Breast epithelium (tissue), 3 donors: ENCODE results near the gene KCNK3.

Experiments
- POLR2A ChIP-seq: fragments of 450-650 bp; IDR thresholded peaks from one replicate; pipeline ENCODE4 v1.6.1; 2016; ENCODE audit warnings: antibody characterized with exemption, mild to moderate bottlenecking, moderate library complexity
- POLR2AphosphoS5 ChIP-seq, 3 donors: sonication (generic); formaldehyde crosslinking; IDR thresholded peaks; one replicate each; pipeline ENCODE4 v1.6.1; 2017; ENCODE audit warnings: antibody characterized with exemption in 3 of 3
- TF ChIP-seq, protein P1 (sequence below), 3 donors: fragments of 450-650 bp; IDR thresholded peaks; one replicate each; pipeline ENCODE4 v1.5.1; 2016 to 2017; ENCODE audit warnings: antibody characterized with exemption in 3 of 3, mild to moderate bottlenecking in 3 of 3, moderate library complexity in 3 of 3

DNA sequence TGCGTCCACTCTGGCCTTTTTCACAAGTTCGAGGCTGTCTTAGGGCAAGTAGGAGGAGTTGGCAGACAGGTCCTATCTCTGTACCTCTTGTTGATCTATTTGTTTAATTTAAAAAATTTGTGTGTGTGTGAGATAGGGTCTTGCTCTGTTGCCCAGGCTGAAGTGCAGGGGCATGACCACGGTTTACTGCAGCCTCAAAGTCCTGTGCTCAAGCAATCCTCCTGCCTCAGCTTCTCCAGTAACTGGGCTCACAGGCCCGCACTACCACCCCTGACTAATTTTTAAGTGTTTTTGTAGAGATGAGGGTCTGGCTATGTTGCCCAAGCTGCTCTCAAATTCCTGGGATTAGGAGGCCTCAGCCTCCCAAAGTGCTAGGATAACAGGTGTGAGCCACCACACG is 67.3 kb downstream of the KCNK3 start:
- TF ChIP-seq POLR2AphosphoS5 (IDR thresholded peaks at IDR 0.05) (no peak), POLR2A (no peak)
- TF ChIP-seq, protein P1, sequence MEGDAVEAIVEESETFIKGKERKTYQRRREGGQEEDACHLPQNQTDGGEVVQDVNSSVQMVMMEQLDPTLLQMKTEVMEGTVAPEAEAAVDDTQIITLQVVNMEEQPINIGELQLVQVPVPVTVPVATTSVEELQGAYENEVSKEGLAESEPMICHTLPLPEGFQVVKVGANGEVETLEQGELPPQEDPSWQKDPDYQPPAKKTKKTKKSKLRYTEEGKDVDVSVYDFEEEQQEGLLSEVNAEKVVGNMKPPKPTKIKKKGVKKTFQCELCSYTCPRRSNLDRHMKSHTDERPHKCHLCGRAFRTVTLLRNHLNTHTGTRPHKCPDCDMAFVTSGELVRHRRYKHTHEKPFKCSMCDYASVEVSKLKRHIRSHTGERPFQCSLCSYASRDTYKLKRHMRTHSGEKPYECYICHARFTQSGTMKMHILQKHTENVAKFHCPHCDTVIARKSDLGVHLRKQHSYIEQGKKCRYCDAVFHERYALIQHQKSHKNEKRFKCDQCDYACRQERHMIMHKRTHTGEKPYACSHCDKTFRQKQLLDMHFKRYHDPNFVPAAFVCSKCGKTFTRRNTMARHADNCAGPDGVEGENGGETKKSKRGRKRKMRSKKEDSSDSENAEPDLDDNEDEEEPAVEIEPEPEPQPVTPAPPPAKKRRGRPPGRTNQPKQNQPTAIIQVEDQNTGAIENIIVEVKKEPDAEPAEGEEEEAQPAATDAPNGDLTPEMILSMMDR (IDR thresholded peaks at IDR 0.05), result no peak
